GM19468 (cell line): ENCODE measurements around the gene TLR10.
"Not testable (repeated sequence)": the region's sequence is repeated elsewhere in the genome, so short reads cannot be mapped to it uniquely, and the experiment has no call there.

ENCODE experiments used
- ATAC-seq: cut with Tn5 transposase; IDR thresholded peaks from one replicate; pipeline ENCODE4 v1.9.1; 2021; ENCODE audit warnings: mild to moderate bottlenecking, moderate library complexity, moderate number of reproducible peaks; ENCODE audit not compliant: unreplicated experiment; ENCODE audit errors: extremely low read depth

Gene TLR10

GRCh38 chr4:38769441-38769840 is 13.3 kb downstream of the TLR10 start:
- ATAC-seq = no peak

- ATAC-seq = no peak
Measured at GRCh38 chr4:38768968-38769394, 13.8 kb downstream of the TLR10 start.

GRCh38 chr4:38766940-38767339 is 15.8 kb downstream of the TLR10 start:
- ATAC-seq = not testable (repeated sequence)

GRCh38 chr4:38765382-38765781 is 17.4 kb downstream of the TLR10 start:
- ATAC-seq = no peak

GRCh38 chr4:38764277-38764676 is 18.5 kb downstream of the TLR10 start:
- no peak for ATAC-seq

GRCh38 chr4:38762560-38762959 is 20.2 kb downstream of the TLR10 start:
- no peak for ATAC-seq

- ATAC-seq = no peak
Measured at GRCh38 chr4:38759790-38760122, 23.0 kb downstream of the TLR10 start.

GRCh38 chr4:38759113-38759789 is 23.5 kb downstream of the TLR10 start:
- ATAC-seq = no peak

- no peak for ATAC-seq
Measured at GRCh38 chr4:38757945-38758600, 24.7 kb downstream of the TLR10 start.

- ATAC-seq = no peak
Measured at GRCh38 chr4:38752941-38753806, 29.6 kb downstream of the TLR10 start.

- peak; percentile 64 for ATAC-seq
Measured at GRCh38 chr4:38752372-38752940, 30.3 kb downstream of the TLR10 start.

- no peak for ATAC-seq
Measured at GRCh38 chr4:38751341-38752010, 31.3 kb downstream of the TLR10 start.

GRCh38 chr4:38749336-38749735 is 33.5 kb downstream of the TLR10 start:
- ATAC-seq = no peak

- no peak for ATAC-seq
Measured at GRCh38 chr4:38747629-38748028, 35.2 kb downstream of the TLR10 start.

- no peak for ATAC-seq
Measured at GRCh38 chr4:38745881-38746280, 36.9 kb downstream of the TLR10 start.

GRCh38 chr4:38743866-38744265 is 38.9 kb downstream of the TLR10 start:
- no peak for ATAC-seq

GRCh38 chr4:38740303-38740702 is 42.5 kb downstream of the TLR10 start:
- no peak for ATAC-seq

- no peak for ATAC-seq
Measured at GRCh38 chr4:38738940-38739803, 43.6 kb downstream of the TLR10 start.

- no peak for ATAC-seq
Measured at GRCh38 chr4:38735870-38736269, 46.9 kb downstream of the TLR10 start.
